Glutamatergic neuron (in vitro differentiated cells): ENCODE data around the gene SMOC2. TPM values are rescaled to one million over a fixed set of nuclear protein-coding genes. Genes with fewer than 3 reads are reported as not detected.

Source experiments
- DNase-seq: peaks from one replicate; pipeline ENCODE4 v3.0.0; 2022
- H3K27ac Mint-ChIP-seq: one replicate; pipeline ENCODE4 v1.8.0; 2020; ENCODE audit warnings: mild to moderate bottlenecking, mixed read lengths, inconsistent platforms; ENCODE audit not compliant: unreplicated experiment
- H3K27me3 Mint-ChIP-seq: one replicate; pipeline ENCODE4 v1.8.0; 2020; ENCODE audit warnings: mild to moderate bottlenecking, moderate library complexity, mixed read lengths, inconsistent platforms; ENCODE audit not compliant: unreplicated experiment
- H3K36me3 Mint-ChIP-seq: one replicate; pipeline ENCODE4 v1.8.0; 2020; ENCODE audit warnings: mild to moderate bottlenecking, mixed read lengths, inconsistent platforms; ENCODE audit not compliant: unreplicated experiment
- H3K4me1 Mint-ChIP-seq: one replicate; pipeline ENCODE4 v1.8.0; 2020; ENCODE audit warnings: mild to moderate bottlenecking, low read depth, mixed read lengths, inconsistent platforms; ENCODE audit not compliant: unreplicated experiment
- H3K4me3 Mint-ChIP-seq: one replicate; pipeline ENCODE4 v1.8.0; 2020; ENCODE audit warnings: mild to moderate bottlenecking, mixed read lengths, inconsistent platforms; ENCODE audit not compliant: unreplicated experiment
- H3K9me3 Mint-ChIP-seq: one replicate; pipeline ENCODE4 v1.8.0; 2020; ENCODE audit warnings: mild to moderate bottlenecking, moderate library complexity, mixed read lengths, inconsistent platforms; ENCODE audit not compliant: unreplicated experiment
- CTCF ChIP-seq: fragments of 200-600 bp; sonication (generic); IDR thresholded peaks from one replicate; pipeline ENCODE4 v1.5.0; 2021; ENCODE audit not compliant: partially characterized antibody, unreplicated experiment
- total RNA-seq: library from RNA; stranded (reverse); fragmentation: NEBNext Ultra II Directional; extraction: Animal tissue kit (Norgen Biotek cat#: 25700); gene quantifications from one replicate; pipeline ENCODE4 v1.2.1, GENCODE V29; 2021; ENCODE audit not compliant: unreplicated experiment

Gene SMOC2
- total RNA-seq, 1 donor from 2014 or later, result 0.44 TPM

GRCh38 chr6:168670401-168670985 is 229.5 kb downstream of the SMOC2 start:
- Mint-ChIP-seq H3K27me3 (peaks cover 5% of the 10 kb centered on the region), H3K27ac (no peak overlapping the region), H3K4me1 (peaks cover 11% of the 10 kb centered on the region), H3K9me3 (peaks cover 2% of the 10 kb centered on the region), H3K4me3 (no peak overlapping the region), H3K36me3 (no peaks in the 10 kb centered on the region)
- no peak for TF ChIP-seq CTCF
- DNase-seq, result no peak

DNA sequence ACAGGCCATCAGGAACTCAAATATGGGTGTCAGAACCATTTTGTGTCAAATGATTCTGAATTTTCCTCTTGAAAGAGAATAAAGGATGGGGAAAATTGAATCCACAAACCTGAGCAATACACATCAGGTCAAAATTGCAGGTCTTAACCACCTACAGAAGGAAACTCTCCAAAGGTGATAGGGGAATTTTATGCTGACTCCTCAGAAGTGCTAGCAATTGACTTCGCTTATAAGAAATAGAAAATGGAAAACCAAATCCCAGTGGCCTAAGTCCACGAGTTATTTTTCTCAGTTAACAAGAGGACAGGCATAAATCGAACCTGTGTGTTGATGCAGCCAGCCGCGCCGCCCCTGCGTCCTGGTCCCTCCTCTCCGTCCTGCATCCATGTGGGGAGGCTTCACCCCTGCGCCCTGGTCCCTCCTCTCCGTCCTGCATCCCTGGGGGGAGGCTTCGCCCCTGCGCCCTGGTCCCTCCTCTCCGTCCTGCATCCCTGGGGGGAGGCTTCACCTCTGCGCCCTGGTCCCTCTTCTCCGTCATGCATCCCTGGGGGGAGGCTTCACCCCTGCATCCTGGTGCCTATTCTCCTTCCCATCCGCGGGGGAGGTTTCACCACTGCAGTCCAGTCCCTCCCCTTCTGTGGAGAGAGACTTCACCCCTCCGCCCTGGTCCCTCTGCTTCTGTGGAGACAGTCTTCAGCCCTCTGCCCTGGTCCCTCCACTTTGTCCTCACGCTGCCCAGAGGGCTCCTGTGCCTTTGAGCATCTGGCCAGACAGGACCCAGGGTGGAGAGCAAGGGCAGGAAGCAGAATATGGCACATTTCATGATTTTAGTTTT is 230.3 kb downstream of the SMOC2 start:
- H3K27me3 Mint-ChIP-seq, result peaks cover 5% of the 10 kb centered on the region
- H3K36me3 Mint-ChIP-seq, result no peaks in the 10 kb centered on the region
- H3K27ac Mint-ChIP-seq, result no peak overlapping the region
- H3K4me3 Mint-ChIP-seq, result no peak overlapping the region
- TF ChIP-seq CTCF, result no peak
- DNase-seq, result no peak
- peaks cover 2% of the 10 kb centered on the region for H3K9me3 Mint-ChIP-seq
- peaks cover 11% of the 10 kb centered on the region for H3K4me1 Mint-ChIP-seq

DNA sequence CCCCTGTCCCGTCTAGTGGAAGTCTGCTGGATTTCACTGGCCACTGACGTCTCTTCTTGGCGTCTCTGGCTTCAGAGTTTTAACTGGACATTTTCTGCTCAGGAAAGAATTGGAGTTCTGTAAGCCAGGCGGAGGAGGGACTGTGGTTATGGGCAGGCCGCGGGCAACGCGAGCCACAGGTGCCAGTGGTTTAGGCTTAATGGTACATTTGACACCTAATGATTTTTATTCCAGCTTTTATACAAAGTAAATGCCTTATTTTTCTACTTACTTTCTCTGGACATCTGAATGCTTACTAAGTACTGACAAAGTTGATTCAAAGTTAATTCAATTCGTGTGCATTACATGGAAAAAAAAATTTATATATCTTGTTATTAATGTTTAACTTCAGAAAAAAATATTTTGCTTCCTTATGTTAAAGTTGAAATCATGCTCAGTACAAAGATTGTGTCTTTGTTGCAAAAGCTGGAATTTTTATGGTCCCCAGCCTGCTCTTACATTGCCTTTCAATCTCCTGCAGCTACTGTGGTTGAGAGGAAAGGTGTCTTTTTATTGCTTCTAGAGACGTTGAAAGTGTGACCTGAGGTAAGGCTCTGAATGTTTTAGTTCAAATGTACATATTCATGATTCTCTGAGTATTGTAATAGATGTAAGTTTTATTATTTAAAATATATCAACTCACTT is 231.0 kb downstream of the SMOC2 start:
- Mint-ChIP-seq H3K27ac (no peak overlapping the region), H3K36me3 (no peaks in the 10 kb centered on the region), H3K4me1 (peaks cover 11% of the 10 kb centered on the region), H3K27me3 (peaks cover 5% of the 10 kb centered on the region), H3K4me3 (no peak overlapping the region), H3K9me3 (peaks cover 2% of the 10 kb centered on the region)
- DNase-seq, result no peak
- TF ChIP-seq CTCF, result no peak

GRCh38 chr6:168674595-168674994 is 233.6 kb downstream of the SMOC2 start:
- TF ChIP-seq CTCF, result no peak
- no peak overlapping the region for H3K4me3 Mint-ChIP-seq
- no peaks in the 10 kb centered on the region for H3K36me3 Mint-ChIP-seq

More at GRCh38 chr6:168674595-168674994, 233.6 kb downstream of the SMOC2 start:
- Mint-ChIP-seq H3K4me1 (peaks cover 13% of the 10 kb centered on the region), H3K27ac (no peak overlapping the region), H3K27me3 (peaks cover 3% of the 10 kb centered on the region), H3K9me3 (peaks cover 2% of the 10 kb centered on the region)
- DNase-seq, result no peak
